Measurements from ENCODE around the gene CDKN1C. TPM values are rescaled to one million over a fixed set of nuclear protein-coding genes. Genes with fewer than 3 reads are reported as not detected.

CDKN1C gene
- total RNA-seq, 2 experiments from 2014 or later, result 0.85 to 1.0 TPM

- Mint-ChIP-seq H3K36me3 (no peaks in the 10 kb centered on the region), H3K4me3 (no peak overlapping the region), H3K9me3 (no peaks in the 10 kb centered on the region), H3K27ac (no peak overlapping the region), H3K4me1 (peaks cover 7% of the 10 kb centered on the region), H3K27me3 (peaks cover 45% of the 10 kb centered on the region)
- no peak for DNase-seq
Measured at GRCh38 chr11:2862395-2863275, 22.9 kb downstream of the CDKN1C start.

- Mint-ChIP-seq H3K27me3 (peaks cover 36% of the 10 kb centered on the region), H3K9me3 (no peaks in the 10 kb centered on the region), H3K4me1 (peaks cover 7% of the 10 kb centered on the region), H3K4me3 (no peak overlapping the region), H3K36me3 (no peaks in the 10 kb centered on the region), H3K27ac (no peak overlapping the region)
- DNase-seq, result peak; percentile 53
Measured at GRCh38 chr11:2860636-2861035, 24.9 kb downstream of the CDKN1C start.

- Mint-ChIP-seq H3K9me3 (no peaks in the 10 kb centered on the region), H3K36me3 (no peaks in the 10 kb centered on the region), H3K4me3 (no peak overlapping the region), H3K27me3 (peaks cover 31% of the 10 kb centered on the region), H3K27ac (no peak overlapping the region), H3K4me1 (peaks cover 7% of the 10 kb centered on the region)
- no peak for DNase-seq
Measured at GRCh38 chr11:2859699-2860037, 25.9 kb downstream of the CDKN1C start.

GRCh38 chr11:2858995-2859698 lies 26.4 kb downstream of the CDKN1C start:
- DNase-seq, result no peak
- Mint-ChIP-seq H3K4me1 (peaks cover 7% of the 10 kb centered on the region), H3K9me3 (no peaks in the 10 kb centered on the region), H3K36me3 (no peaks in the 10 kb centered on the region), H3K27ac (no peak overlapping the region), H3K4me3 (no peak overlapping the region), H3K27me3 (peaks cover 26% of the 10 kb centered on the region)

- H3K36me3 Mint-ChIP-seq, result no peaks in the 10 kb centered on the region
- no peak overlapping the region for H3K4me3 Mint-ChIP-seq
- no peaks in the 10 kb centered on the region for H3K9me3 Mint-ChIP-seq
- no peak for DNase-seq
- peaks cover 14% of the 10 kb centered on the region for H3K27me3 Mint-ChIP-seq
- H3K27ac Mint-ChIP-seq, result no peak overlapping the region
- H3K4me1 Mint-ChIP-seq, result peaks cover 6% of the 10 kb centered on the region
Measured at GRCh38 chr11:2857918-2858317, 27.7 kb downstream of the CDKN1C start.

- H3K4me1 Mint-ChIP-seq, result peaks cover 6% of the 10 kb centered on the region
- H3K27me3 Mint-ChIP-seq, result peaks cover 14% of the 10 kb centered on the region
- no peaks in the 10 kb centered on the region for H3K36me3 Mint-ChIP-seq
Measured at GRCh38 chr11:2857276-2857675, 28.3 kb downstream of the CDKN1C start.

GRCh38 chr11:2855162-2855561 lies 30.4 kb downstream of the CDKN1C start:
- Mint-ChIP-seq H3K36me3 (no peaks in the 10 kb centered on the region), H3K27me3 (no peaks in the 10 kb centered on the region), H3K4me3 (no peak overlapping the region), H3K4me1 (no peaks in the 10 kb centered on the region), H3K27ac (no peak overlapping the region), H3K9me3 (no peaks in the 10 kb centered on the region)
- DNase-seq, result no peak

More at GRCh38 chr11:2857276-2857675, 28.3 kb downstream of the CDKN1C start:
- no peaks in the 10 kb centered on the region for H3K9me3 Mint-ChIP-seq
- H3K4me3 Mint-ChIP-seq, result no peak overlapping the region
- DNase-seq, result no peak
- no peak overlapping the region for H3K27ac Mint-ChIP-seq

- Mint-ChIP-seq H3K27ac (no peak overlapping the region), H3K36me3 (no peaks in the 10 kb centered on the region), H3K27me3 (no peaks in the 10 kb centered on the region), H3K9me3 (no peaks in the 10 kb centered on the region), H3K4me1 (no peaks in the 10 kb centered on the region), H3K4me3 (no peak overlapping the region)
- DNase-seq, result no peak
Measured at GRCh38 chr11:2853997-2854560, 31.5 kb downstream of the CDKN1C start.

GRCh38 chr11:2853401-2853800 lies 32.2 kb downstream of the CDKN1C start:
- Mint-ChIP-seq H3K27me3 (no peaks in the 10 kb centered on the region), H3K27ac (no peak overlapping the region), H3K4me1 (no peaks in the 10 kb centered on the region), H3K9me3 (no peaks in the 10 kb centered on the region), H3K4me3 (no peak overlapping the region), H3K36me3 (no peaks in the 10 kb centered on the region)
- no peak for DNase-seq

- no peaks in the 10 kb centered on the region for H3K27me3 Mint-ChIP-seq
- H3K9me3 Mint-ChIP-seq, result no peaks in the 10 kb centered on the region
- H3K4me3 Mint-ChIP-seq, result no peak overlapping the region
- no peaks in the 10 kb centered on the region for H3K36me3 Mint-ChIP-seq
- no peak for DNase-seq
- H3K27ac Mint-ChIP-seq, result no peak overlapping the region
- H3K4me1 Mint-ChIP-seq, result no peaks in the 10 kb centered on the region
Measured at GRCh38 chr11:2849994-2850770, 35.4 kb downstream of the CDKN1C start.

- Mint-ChIP-seq H3K27me3 (no peaks in the 10 kb centered on the region), H3K36me3 (no peaks in the 10 kb centered on the region), H3K27ac (no peak overlapping the region), H3K4me1 (peaks cover 2% of the 10 kb centered on the region), H3K9me3 (no peaks in the 10 kb centered on the region), H3K4me3 (no peak overlapping the region)
- no peak for DNase-seq
Measured at GRCh38 chr11:2848497-2848896, 37.1 kb downstream of the CDKN1C start.

- Mint-ChIP-seq H3K9me3 (no peaks in the 10 kb centered on the region), H3K27ac (no peak overlapping the region), H3K27me3 (no peaks in the 10 kb centered on the region), H3K4me1 (peaks cover 3% of the 10 kb centered on the region), H3K4me3 (no peak overlapping the region), H3K36me3 (no peaks in the 10 kb centered on the region)
- no peak for DNase-seq
Measured at GRCh38 chr11:2847561-2847960, 38.0 kb downstream of the CDKN1C start.

- Mint-ChIP-seq H3K9me3 (no peaks in the 10 kb centered on the region), H3K36me3 (no peaks in the 10 kb centered on the region), H3K27me3 (no peaks in the 10 kb centered on the region), H3K27ac (no peak overlapping the region), H3K4me3 (no peak overlapping the region), H3K4me1 (peaks cover 3% of the 10 kb centered on the region)
- DNase-seq, result no peak
Measured at GRCh38 chr11:2846470-2846869, 39.1 kb downstream of the CDKN1C start.

- no peaks in the 10 kb centered on the region for H3K27me3 Mint-ChIP-seq
- H3K4me1 Mint-ChIP-seq, result peaks cover 3% of the 10 kb centered on the region
- H3K36me3 Mint-ChIP-seq, result no peaks in the 10 kb centered on the region
- H3K27ac Mint-ChIP-seq, result no peak overlapping the region
- DNase-seq, result no peak
- H3K4me3 Mint-ChIP-seq, result no peak overlapping the region
- H3K9me3 Mint-ChIP-seq, result no peaks in the 10 kb centered on the region
Measured at GRCh38 chr11:2846056-2846455, 39.5 kb downstream of the CDKN1C start.

- H3K27ac Mint-ChIP-seq, result no peak overlapping the region
- no peak for DNase-seq
- no peak overlapping the region for H3K4me3 Mint-ChIP-seq
- H3K36me3 Mint-ChIP-seq, result no peaks in the 10 kb centered on the region
- no peaks in the 10 kb centered on the region for H3K9me3 Mint-ChIP-seq
- H3K4me1 Mint-ChIP-seq, result peaks cover 3% of the 10 kb centered on the region
- H3K27me3 Mint-ChIP-seq, result no peaks in the 10 kb centered on the region
Measured at GRCh38 chr11:2844996-2845395, 40.6 kb downstream of the CDKN1C start.
